HL-60 (cell line): ENCODE measurements around the gene MPPED1.

ENCODE experiments used
- POLR2AphosphoS5 ChIP-seq: IDR thresholded peaks from 2 replicates; pipeline ENCODE4 v1.6.1; 2012; ENCODE audit warnings: low read depth
- TF ChIP-seq, protein P1 (sequence below): IDR thresholded peaks from one replicate; pipeline ENCODE4 v1.5.1; 2011; ENCODE audit warnings: low read length, control low read depth, inconsistent platforms; ENCODE audit not compliant: insufficient read depth

- TF ChIP-seq, protein P1, sequence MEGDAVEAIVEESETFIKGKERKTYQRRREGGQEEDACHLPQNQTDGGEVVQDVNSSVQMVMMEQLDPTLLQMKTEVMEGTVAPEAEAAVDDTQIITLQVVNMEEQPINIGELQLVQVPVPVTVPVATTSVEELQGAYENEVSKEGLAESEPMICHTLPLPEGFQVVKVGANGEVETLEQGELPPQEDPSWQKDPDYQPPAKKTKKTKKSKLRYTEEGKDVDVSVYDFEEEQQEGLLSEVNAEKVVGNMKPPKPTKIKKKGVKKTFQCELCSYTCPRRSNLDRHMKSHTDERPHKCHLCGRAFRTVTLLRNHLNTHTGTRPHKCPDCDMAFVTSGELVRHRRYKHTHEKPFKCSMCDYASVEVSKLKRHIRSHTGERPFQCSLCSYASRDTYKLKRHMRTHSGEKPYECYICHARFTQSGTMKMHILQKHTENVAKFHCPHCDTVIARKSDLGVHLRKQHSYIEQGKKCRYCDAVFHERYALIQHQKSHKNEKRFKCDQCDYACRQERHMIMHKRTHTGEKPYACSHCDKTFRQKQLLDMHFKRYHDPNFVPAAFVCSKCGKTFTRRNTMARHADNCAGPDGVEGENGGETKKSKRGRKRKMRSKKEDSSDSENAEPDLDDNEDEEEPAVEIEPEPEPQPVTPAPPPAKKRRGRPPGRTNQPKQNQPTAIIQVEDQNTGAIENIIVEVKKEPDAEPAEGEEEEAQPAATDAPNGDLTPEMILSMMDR: no peak
- TF ChIP-seq POLR2AphosphoS5: no peak
Measured at GRCh38 chr22:43370036-43370435, 41.8 kb upstream of the MPPED1 start.
